Measurements from ENCODE around the gene TMEM156. TPM values are rescaled to one million over a fixed set of nuclear protein-coding genes. Genes with fewer than 3 reads are reported as not detected.
"Not testable (repeated sequence)": the region's sequence is repeated elsewhere in the genome, so short reads cannot be mapped to it uniquely, and the experiment has no call there.

Gene TMEM156
- total RNA-seq, 1 donor = 1.1 TPM

GRCh38 chr4:39043861-39044363 is 11.7 kb upstream of the TMEM156 start:
- DNase-seq (ENCODE audit: low read depth in 2 of 3, low spot score in 2 of 3) = peak in 1 of 3 donors; percentile 66

- DNase-seq (ENCODE audit: low read depth in 2 of 3, low spot score in 2 of 3) = peak in 1 of 3 donors; percentile 5
These were observed 11.1 kb upstream of the TMEM156 start for GRCh38 chr4:39043058-39043860.

- no peak for DNase-seq (ENCODE audit: low read depth in 2 of 3, low spot score in 2 of 3)
These were observed 10.2 kb upstream of the TMEM156 start for GRCh38 chr4:39042366-39042765.

GRCh38 chr4:39039108-39039507 is 6.9 kb upstream of the TMEM156 start:
- no peak for DNase-seq (ENCODE audit: low read depth in 2 of 3, low spot score in 2 of 3)

- DNase-seq (ENCODE audit: low read depth in 2 of 3, low spot score in 2 of 3) = no peak
These were observed 5.7 kb upstream of the TMEM156 start for GRCh38 chr4:39037941-39038340.

- no peak for DNase-seq (ENCODE audit: low read depth in 2 of 3, low spot score in 2 of 3)
These were observed 5.2 kb upstream of the TMEM156 start for GRCh38 chr4:39037491-39037825.

- DNase-seq (ENCODE audit: low read depth in 2 of 3, low spot score in 2 of 3) = no peak
These were observed 4.0 kb upstream of the TMEM156 start for GRCh38 chr4:39036172-39036571.

- DNase-seq (ENCODE audit: low read depth in 2 of 3, low spot score in 2 of 3) = not testable (repeated sequence)
These were observed 604 bp downstream of the TMEM156 start for GRCh38 chr4:39031590-39032020.

- DNase-seq (ENCODE audit: low read depth in 2 of 3, low spot score in 2 of 3) = no peak
These were observed 1.5 kb downstream of the TMEM156 start for GRCh38 chr4:39030725-39031124.

- peak in 1 of 3 donors; percentile 33 for DNase-seq (ENCODE audit: low read depth in 2 of 3, low spot score in 2 of 3)
These were observed 2.2 kb downstream of the TMEM156 start for GRCh38 chr4:39029752-39030694.

- DNase-seq (ENCODE audit: low read depth in 2 of 3, low spot score in 2 of 3) = no peak
These were observed 6.1 kb downstream of the TMEM156 start for GRCh38 chr4:39026096-39026495.

- DNase-seq (ENCODE audit: low read depth in 2 of 3, low spot score in 2 of 3) = peak in 1 of 3 donors; percentile 64
These were observed 6.6 kb downstream of the TMEM156 start for GRCh38 chr4:39025552-39026085.

- no peak for DNase-seq (ENCODE audit: low read depth in 2 of 3, low spot score in 2 of 3)
These were observed 7.8 kb downstream of the TMEM156 start for GRCh38 chr4:39024311-39024865.

GRCh38 chr4:39023059-39023458 is 9.2 kb downstream of the TMEM156 start:
- no peak for DNase-seq (ENCODE audit: low read depth in 2 of 3, low spot score in 2 of 3)

- DNase-seq (ENCODE audit: low read depth in 2 of 3, low spot score in 2 of 3) = no peak
These were observed 10.0 kb downstream of the TMEM156 start for GRCh38 chr4:39022241-39022640.

- no peak for DNase-seq (ENCODE audit: low read depth in 2 of 3, low spot score in 2 of 3)
These were observed 10.6 kb downstream of the TMEM156 start for GRCh38 chr4:39021631-39022030.

- DNase-seq (ENCODE audit: low read depth in 2 of 3, low spot score in 2 of 3) = no peak
These were observed 12.1 kb downstream of the TMEM156 start for GRCh38 chr4:39020130-39020529.

- no peak for DNase-seq (ENCODE audit: low read depth in 2 of 3, low spot score in 2 of 3)
These were observed 18.2 kb downstream of the TMEM156 start for GRCh38 chr4:39014028-39014427.

- DNase-seq (ENCODE audit: low read depth in 2 of 3, low spot score in 2 of 3) = no peak
These were observed 27.5 kb downstream of the TMEM156 start for GRCh38 chr4:39004758-39005157.

- not testable (repeated sequence) for DNase-seq (ENCODE audit: low read depth in 2 of 3, low spot score in 2 of 3)
These were observed 30.2 kb downstream of the TMEM156 start for GRCh38 chr4:39002058-39002457.

GRCh38 chr4:38995660-38996005 is 36.6 kb downstream of the TMEM156 start:
- DNase-seq (ENCODE audit: low read depth in 2 of 3, low spot score in 2 of 3) = no peak

Data from hematopoietic multipotent progenitor cell (in vitro differentiated cells).